HepG2 (cell line): ENCODE measurements around the gene ZBTB4. TPM values are rescaled to one million over a fixed set of nuclear protein-coding genes. Genes with fewer than 3 reads are reported as not detected.

Source experiments
- ATAC-seq: fragments of 200-7000 bp; cut with Tn5 transposase; 3 replicates; pipeline ENCODE4 v1.9.1; 2020; ENCODE audit warnings: mild to moderate bottlenecking, moderate library complexity
- BruUV-seq: library from RNA; stranded (reverse); fragments of 400-500 nt; replicated peaks from 2 replicates; lab custom pipeline; 2021; lab: Mats Ljungman, UMichigan
- CTCF ChIA-PET: fragments of 300-600 bp; formaldehyde crosslinking; extraction: SDS; loops from one replicate; lab custom pipeline; 2021; ENCODE audit warnings: low total read pairs, inconsistent platforms, low intra/inter-chr PET ratio; lab: Yijun Ruan, JAX
- POLR2A ChIA-PET: fragments of 350-600 bp; sonication (Branson Sonifier 250); formaldehyde crosslinking; loops from one replicate; lab custom pipeline; 2020; ENCODE audit warnings: antibody characterized with exemption, inconsistent platforms; lab: Yijun Ruan, JAX
- DNase-seq: peaks from one replicate; pipeline ENCODE4 v3.0.0-alpha.2; 2015; ENCODE audit warnings: low spot score
- FAIRE-seq: peaks from 3 replicates; lab custom pipeline; 2011; peaks lifted over from hg19 to GRCh38; lab: Jason Lieb, UNC
- H2AFZ ChIP-seq: one replicate; pipeline ENCODE4 v1.6.1; 2011; ENCODE audit warnings: low read length, inconsistent platforms
- H3K27ac ChIP-seq: fragments of 300-600 bp; 3 replicates; pipeline ENCODE4 v1.8.0; 2011; ENCODE audit warnings: mixed run types, mild to moderate bottlenecking, mixed read lengths, low read length, inconsistent platforms; ENCODE audit not compliant: insufficient read depth; ENCODE audit errors: extremely low read length
- H3K27me3 ChIP-seq, 2 experiments: fragments of 200-600 bp in 1 of 2; 2 replicates in 1 of 2; 3 replicates in 1 of 2; pipeline versions ENCODE4 v1.6.0 to v1.8.0; 2011; ENCODE audit warnings: low read length in 2 of 2, mild to moderate bottlenecking in 2 of 2, moderate library complexity in 2 of 2, inconsistent platforms in 1 of 2; ENCODE audit not compliant: insufficient read depth in 2 of 2, control insufficient read depth in 1 of 2
- H3K36me3 ChIP-seq, 2 experiments: fragments of 200-600 bp in 1 of 2; replicated peaks in 1 of 2; 2 replicates in 1 of 2; 3 replicates in 1 of 2; pipeline versions ENCODE4 v1.5.1 to v1.8.0; 2011; ENCODE audit warnings: low read length in 2 of 2, inconsistent platforms in 1 of 2; ENCODE audit not compliant: insufficient read depth in 2 of 2, control insufficient read depth in 1 of 2
- H3K4me1 ChIP-seq: 2 replicates; pipeline ENCODE4 v1.5.1; 2012; ENCODE audit warnings: low read length, inconsistent platforms; ENCODE audit not compliant: insufficient read depth
- H3K4me2 ChIP-seq: 2 replicates; pipeline ENCODE4 v1.6.0; 2011; ENCODE audit warnings: low read depth, low read length, inconsistent platforms
- H3K4me3 ChIP-seq, 3 experiments: fragments of 200-600 bp in 1 of 3; sonication (generic), shearing (Covaris generic) in 1 of 3; replicated peaks in 1 of 3; 2 replicates each; pipeline ENCODE4 v1.5.1; 2011 to 2016; ENCODE audit warnings: low read length in 3 of 3, inconsistent platforms in 2 of 3, low read depth in 2 of 3, mild to moderate bottlenecking in 2 of 3, control low read depth in 1 of 3, mixed read lengths in 1 of 3; ENCODE audit not compliant: insufficient read depth in 1 of 3
- H3K79me2 ChIP-seq: one replicate; pipeline ENCODE4 v1.6.1; 2011; ENCODE audit warnings: low read length, inconsistent platforms; ENCODE audit not compliant: insufficient read depth
- H3K9ac ChIP-seq: 2 replicates; pipeline ENCODE4 v1.6.0; 2011; ENCODE audit warnings: mild to moderate bottlenecking, low read depth, low read length, inconsistent platforms; ENCODE audit not compliant: insufficient read depth
- H3K9me3 ChIP-seq: 2 replicates; pipeline ENCODE4 v1.5.1; 2012; ENCODE audit warnings: mild to moderate bottlenecking, low read length
- H4K20me1 ChIP-seq: 2 replicates; pipeline ENCODE4 v1.6.0; 2011; ENCODE audit warnings: inconsistent platforms, mild to moderate bottlenecking, low read length, moderate library complexity; ENCODE audit not compliant: insufficient read depth
- EHMT2 ChIP-seq: fragments of 200-600 bp; sonication (generic); IDR thresholded peaks from 2 replicates; pipeline ENCODE4 v1.7.0; 2017; ENCODE audit warnings: antibody characterized with exemption, low read depth, low read length, borderline replicate concordance
- FOSL1 ChIP-seq: sonication (generic); formaldehyde crosslinking; IDR thresholded peaks from 2 replicates; pipeline ENCODE4 v1.9.0; 2021; ENCODE audit warnings: missing genetic modification reagents, borderline replicate concordance
- MAFG ChIP-seq: sonication (generic); formaldehyde crosslinking; IDR thresholded peaks from 2 replicates; pipeline ENCODE4 v1.5.1; 2020; ENCODE audit warnings: mild to moderate bottlenecking, missing genetic modification reagents
- TEAD2 ChIP-seq: sonication (generic); formaldehyde crosslinking; IDR thresholded peaks from 2 replicates; pipeline ENCODE4 v1.9.0; 2021; ENCODE audit warnings: missing genetic modification reagents
- ZNF552 ChIP-seq: sonication (generic); formaldehyde crosslinking; IDR thresholded peaks from 2 replicates; pipeline ENCODE4 v1.9.0; 2022; ENCODE audit warnings: missing genetic modification reagents, mild to moderate bottlenecking, borderline replicate concordance
- WGBS: methylation state at CpG from one replicate; pipeline ENCODE4 v1.1.6; 2017; ENCODE audit warnings: low lambda C conversion rate; 5-methylcytosine and 5-hydroxymethylcytosine counted together
- in situ Hi-C: cut with HindIII; loops from 2 replicates; pipeline ENCODE4 v1.10.0; 2017; ENCODE audit warnings: low pct_unique_long_range_greater_than_20kb; ENCODE audit not compliant: extremely low pct_ligation_motif_present
- intact Hi-C: fragments of 100-400 bp; cut with micrococcal nuclease; formaldehyde crosslinking; loops from one replicate; pipeline ENCODE4 v1.10.0; 2022; ENCODE audit not compliant: unreplicated experiment
- polyA plus RNA-seq, 8 experiments: library from polyadenylated mRNA; depleted of rRNA in 3 of 8; stranded (reverse) in 7 of 8; unstranded in 1 of 8; fragments of >200 nt; fragmentation: Illumina TruSeq in 4 of 8; extraction: Trizol in 4 of 8; gene quantifications; 2 replicates each; pipeline versions ENCODE4 v1.2.1 to v1.2.3, GENCODE V29; 2011 to 2016; ENCODE audit warnings: low read depth in 4 of 8, missing spikeins in 1 of 8, mixed read lengths in 1 of 8; ENCODE audit not compliant: insufficient read depth in 1 of 8
- total RNA-seq, 5 experiments: library from RNA; depleted of rRNA; stranded (reverse); fragments of >200 nt; fragmentation: Illumina TruSeq; extraction: Trizol; gene quantifications; 2 replicates each; pipeline ENCODE4 v1.2.3, GENCODE V29; 2016; ENCODE audit warnings: low read depth in 1 of 5
- TF ChIP-seq, protein P1 (sequence below): sonication (generic); formaldehyde crosslinking; IDR thresholded peaks from 2 replicates; pipeline ENCODE4 v1.4.0; 2020; ENCODE audit warnings: missing genetic modification reagents, mild to moderate bottlenecking, borderline replicate concordance

Gene ZBTB4
- total and polyA plus RNA-seq, 2 of the 13 experiments (the other 11 are each of a cell fraction or from before 2014, with no cell fraction given): 4.3 to 7.4 TPM

DNA sequence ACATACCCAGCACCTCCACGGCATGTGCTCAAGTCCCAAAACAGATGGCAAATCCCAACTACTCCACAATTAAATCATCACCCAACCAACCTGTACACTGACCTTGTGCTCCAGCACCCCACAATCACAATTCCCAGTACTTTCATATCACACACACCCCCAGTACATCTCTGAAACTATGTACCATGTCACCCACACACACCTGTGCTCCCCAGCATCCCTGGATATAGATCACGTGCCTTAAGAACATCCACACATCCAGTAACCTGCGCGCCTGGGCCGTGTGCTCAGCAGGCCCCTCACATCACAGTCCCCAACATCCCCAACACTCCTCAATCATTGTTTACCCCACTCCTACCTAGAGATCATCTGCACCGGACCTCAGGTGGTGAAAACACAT, 69.7 kb downstream of the ZBTB4 start:
- no peak for TF ChIP-seq FOSL1 (CRISPR knock-in tag)
- no peak for TF ChIP-seq TEAD2 (CRISPR knock-in tag)
- TF ChIP-seq, protein P1, sequence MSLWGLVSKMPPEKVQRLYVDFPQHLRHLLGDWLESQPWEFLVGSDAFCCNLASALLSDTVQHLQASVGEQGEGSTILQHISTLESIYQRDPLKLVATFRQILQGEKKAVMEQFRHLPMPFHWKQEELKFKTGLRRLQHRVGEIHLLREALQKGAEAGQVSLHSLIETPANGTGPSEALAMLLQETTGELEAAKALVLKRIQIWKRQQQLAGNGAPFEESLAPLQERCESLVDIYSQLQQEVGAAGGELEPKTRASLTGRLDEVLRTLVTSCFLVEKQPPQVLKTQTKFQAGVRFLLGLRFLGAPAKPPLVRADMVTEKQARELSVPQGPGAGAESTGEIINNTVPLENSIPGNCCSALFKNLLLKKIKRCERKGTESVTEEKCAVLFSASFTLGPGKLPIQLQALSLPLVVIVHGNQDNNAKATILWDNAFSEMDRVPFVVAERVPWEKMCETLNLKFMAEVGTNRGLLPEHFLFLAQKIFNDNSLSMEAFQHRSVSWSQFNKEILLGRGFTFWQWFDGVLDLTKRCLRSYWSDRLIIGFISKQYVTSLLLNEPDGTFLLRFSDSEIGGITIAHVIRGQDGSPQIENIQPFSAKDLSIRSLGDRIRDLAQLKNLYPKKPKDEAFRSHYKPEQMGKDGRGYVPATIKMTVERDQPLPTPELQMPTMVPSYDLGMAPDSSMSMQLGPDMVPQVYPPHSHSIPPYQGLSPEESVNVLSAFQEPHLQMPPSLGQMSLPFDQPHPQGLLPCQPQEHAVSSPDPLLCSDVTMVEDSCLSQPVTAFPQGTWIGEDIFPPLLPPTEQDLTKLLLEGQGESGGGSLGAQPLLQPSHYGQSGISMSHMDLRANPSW (CRISPR knock-in tag): no peak
- TF ChIP-seq ZNF552: no peak
- no peak for TF ChIP-seq MAFG (CRISPR knock-in tag)
- no peak for TF ChIP-seq EHMT2
- H3K36me3 ChIP-seq: 0 out of 5 replicates have a peak, but pooled peaks cover 0 to 2% of the 10 kb centered on the region in 2 experiments
- no peaks in the 10 kb centered on the region for H3K27me3 ChIP-seq
- ChIA-PET POLR2A (no interaction called here), CTCF (no interaction called here)
- no peak overlapping the region for H3K4me2 ChIP-seq
- H3K79me2 ChIP-seq: no peaks in the 10 kb centered on the region
- ATAC-seq (no peak), FAIRE-seq (no peak), DNase-seq (no peak)
- no peaks in the 10 kb centered on the region for H3K9me3 ChIP-seq
- H3K4me3 ChIP-seq: no peak overlapping the region
- H4K20me1 ChIP-seq: no peaks in the 10 kb centered on the region
- no peak overlapping the region for H3K27ac ChIP-seq
- H3K4me1 ChIP-seq: peaks cover 10% of the 10 kb centered on the region
- no peak overlapping the region for H2AFZ ChIP-seq
- 85% methylated on average over 6 of the region's 6 CpGs for WGBS
- no peak overlapping the region for H3K9ac ChIP-seq
- in situ Hi-C loops (no loop called here), intact Hi-C loops (no loop called here)
- no TSS peak for BruUV-seq

Other genes starting within 250 kb of the ZBTB4 start
Only the 30 nearest of the 40 such genes appear.
- gene SLC2A4, start 197.9 kb downstream of the ZBTB4 start, total RNA-seq (2016; rRNA removed; fragmentation: Illumina TruSeq; extraction: Trizol): 2.6 and 5.8 TPM in 2 replicates
- gene SLC2A4, start 197.9 kb downstream of the ZBTB4 start, polyA plus RNA-seq (2011; rRNA removed): 4.9 and 6.3 TPM in 2 replicates
- 0.22 TPM in 1 of 2 replicates, not detected in the other for gene YBX2, start 185.0 kb downstream of the ZBTB4 start, total RNA-seq (2016; rRNA removed; fragmentation: Illumina TruSeq; extraction: Trizol)
- gene YBX2, start 185.0 kb downstream of the ZBTB4 start, polyA plus RNA-seq (2011; rRNA removed): 0.12 TPM in 2 replicates
- 319 and 367 TPM in 2 replicates for gene EIF5A, start 172.0 kb downstream of the ZBTB4 start, total RNA-seq (2016; rRNA removed; fragmentation: Illumina TruSeq; extraction: Trizol)
- 280 and 337 TPM in 2 replicates for gene EIF5A, start 172.0 kb downstream of the ZBTB4 start, polyA plus RNA-seq (2011; rRNA removed)
- 43.8 and 58.0 TPM in 2 replicates for gene GPS2, start 164.3 kb downstream of the ZBTB4 start, total RNA-seq (2016; rRNA removed; fragmentation: Illumina TruSeq; extraction: Trizol)
- 48.0 and 59.4 TPM in 2 replicates for gene GPS2, start 164.3 kb downstream of the ZBTB4 start, polyA plus RNA-seq (2011; rRNA removed)
- 6.7 and 15.7 TPM in 2 replicates for gene NEURL4, start 150.3 kb downstream of the ZBTB4 start, total RNA-seq (2016; rRNA removed; fragmentation: Illumina TruSeq; extraction: Trizol)
- 14.8 and 15.3 TPM in 2 replicates for gene NEURL4, start 150.3 kb downstream of the ZBTB4 start, polyA plus RNA-seq (2011; rRNA removed)
- gene ACAP1, start 143.1 kb downstream of the ZBTB4 start, total RNA-seq (2016; rRNA removed; fragmentation: Illumina TruSeq; extraction: Trizol): 1.3 TPM in 1 of 2 replicates, not detected in the other
- 2.5 and 3.1 TPM in 2 replicates for gene ACAP1, start 143.1 kb downstream of the ZBTB4 start, polyA plus RNA-seq (2011; rRNA removed)
- 1.3 and 1.6 TPM in 2 replicates for gene KCTD11, start 127.5 kb downstream of the ZBTB4 start, total RNA-seq (2016; rRNA removed; fragmentation: Illumina TruSeq; extraction: Trizol)
- 2.6 and 3.1 TPM in 2 replicates for gene KCTD11, start 127.5 kb downstream of the ZBTB4 start, polyA plus RNA-seq (2011; rRNA removed)
- not detected in 2 replicates for gene TMEM95, start 124.5 kb downstream of the ZBTB4 start, total RNA-seq (2016; rRNA removed; fragmentation: Illumina TruSeq; extraction: Trizol)
- gene TMEM95, start 124.5 kb downstream of the ZBTB4 start, polyA plus RNA-seq (2011; rRNA removed): not detected in 2 replicates
- gene TNK1, start 98.5 kb downstream of the ZBTB4 start, total RNA-seq (2016; rRNA removed; fragmentation: Illumina TruSeq; extraction: Trizol): 1.7 and 2.0 TPM in 2 replicates
- 3.5 and 3.7 TPM in 2 replicates for gene TNK1, start 98.5 kb downstream of the ZBTB4 start, polyA plus RNA-seq (2011; rRNA removed)
- 5.6 and 6.0 TPM in 2 replicates for gene PLSCR3, start 85.1 kb downstream of the ZBTB4 start, total RNA-seq (2016; rRNA removed; fragmentation: Illumina TruSeq; extraction: Trizol)
- gene PLSCR3, start 85.1 kb downstream of the ZBTB4 start, polyA plus RNA-seq (2011; rRNA removed): 6.1 and 6.2 TPM in 2 replicates
- gene TMEM256, start 75.5 kb downstream of the ZBTB4 start, total RNA-seq (2016; rRNA removed; fragmentation: Illumina TruSeq; extraction: Trizol): 231 and 246 TPM in 2 replicates
- 240 and 252 TPM in 2 replicates for gene TMEM256, start 75.5 kb downstream of the ZBTB4 start, polyA plus RNA-seq (2011; rRNA removed)
- 1.4 and 1.9 TPM in 2 replicates for gene NLGN2, start 71.8 kb downstream of the ZBTB4 start, total RNA-seq (2016; rRNA removed; fragmentation: Illumina TruSeq; extraction: Trizol)
- 11.0 and 15.1 TPM in 2 replicates for gene NLGN2, start 71.8 kb downstream of the ZBTB4 start, polyA plus RNA-seq (2011; rRNA removed)
- gene SPEM1, start 59.3 kb downstream of the ZBTB4 start, total RNA-seq (2016; rRNA removed; fragmentation: Illumina TruSeq; extraction: Trizol): not detected in 2 replicates
- not detected in 2 replicates for gene SPEM1, start 59.3 kb downstream of the ZBTB4 start, polyA plus RNA-seq (2011; rRNA removed)
- not detected in 2 replicates for gene SPEM2, start 54.0 kb downstream of the ZBTB4 start, total RNA-seq (2016; rRNA removed; fragmentation: Illumina TruSeq; extraction: Trizol)
- gene SPEM2, start 54.0 kb downstream of the ZBTB4 start, polyA plus RNA-seq (2011; rRNA removed): not detected in 2 replicates
- not detected in 2 replicates for gene SPEM3, start 50.8 kb downstream of the ZBTB4 start, total RNA-seq (2016; rRNA removed; fragmentation: Illumina TruSeq; extraction: Trizol)
- gene SPEM3, start 50.8 kb downstream of the ZBTB4 start, polyA plus RNA-seq (2011; rRNA removed): not detected in 2 replicates
- 2.0 and 3.1 TPM in 2 replicates for gene TMEM102, start 44.2 kb downstream of the ZBTB4 start, total RNA-seq (2016; rRNA removed; fragmentation: Illumina TruSeq; extraction: Trizol)
- gene TMEM102, start 44.2 kb downstream of the ZBTB4 start, polyA plus RNA-seq (2011; rRNA removed): 1.6 and 2.8 TPM in 2 replicates
- gene FGF11, start 40.1 kb downstream of the ZBTB4 start, total RNA-seq (2016; rRNA removed; fragmentation: Illumina TruSeq; extraction: Trizol): 0.20 and 0.55 TPM in 2 replicates
- gene FGF11, start 40.1 kb downstream of the ZBTB4 start, polyA plus RNA-seq (2011; rRNA removed): 7.0 and 7.6 TPM in 2 replicates
- gene CHRNB1, start 34.6 kb downstream of the ZBTB4 start, total RNA-seq (2016; rRNA removed; fragmentation: Illumina TruSeq; extraction: Trizol): 3.6 and 5.4 TPM in 2 replicates
- 33.7 and 39.6 TPM in 2 replicates for gene CHRNB1, start 34.6 kb downstream of the ZBTB4 start, polyA plus RNA-seq (2011; rRNA removed)
- gene SLC35G6, start 1.8 kb upstream of the ZBTB4 start, total RNA-seq (2016; rRNA removed; fragmentation: Illumina TruSeq; extraction: Trizol): 0.07 TPM in 1 of 2 replicates, not detected in the other
- 0.04 TPM in 1 of 2 replicates, not detected in the other for gene SLC35G6, start 1.8 kb upstream of the ZBTB4 start, polyA plus RNA-seq (2011; rRNA removed)
- 17.8 and 63.2 TPM in 2 replicates for gene POLR2A, start 4.7 kb upstream of the ZBTB4 start, total RNA-seq (2016; rRNA removed; fragmentation: Illumina TruSeq; extraction: Trizol)
- 17.2 and 18.3 TPM in 2 replicates for gene POLR2A, start 4.7 kb upstream of the ZBTB4 start, polyA plus RNA-seq (2011; rRNA removed)
- gene TNFSF12, start 69.4 kb upstream of the ZBTB4 start, total RNA-seq (2016; rRNA removed; fragmentation: Illumina TruSeq; extraction: Trizol): 0.73 and 0.93 TPM in 2 replicates
- gene TNFSF12, start 69.4 kb upstream of the ZBTB4 start, polyA plus RNA-seq (2011; rRNA removed): 6.3 and 7.2 TPM in 2 replicates
- gene TNFSF13, start 79.1 kb upstream of the ZBTB4 start, total RNA-seq (2016; rRNA removed; fragmentation: Illumina TruSeq; extraction: Trizol): 1.7 and 2.5 TPM in 2 replicates
- gene TNFSF13, start 79.1 kb upstream of the ZBTB4 start, polyA plus RNA-seq (2011; rRNA removed): 3.3 TPM in 2 replicates
- 64.5 and 75.4 TPM in 2 replicates for gene SENP3, start 82.3 kb upstream of the ZBTB4 start, total RNA-seq (2016; rRNA removed; fragmentation: Illumina TruSeq; extraction: Trizol)
- gene SENP3, start 82.3 kb upstream of the ZBTB4 start, polyA plus RNA-seq (2011; rRNA removed): 55.8 and 57.3 TPM in 2 replicates
- gene CD68, start 100.0 kb upstream of the ZBTB4 start, total RNA-seq (2016; rRNA removed; fragmentation: Illumina TruSeq; extraction: Trizol): 4.1 and 10.3 TPM in 2 replicates
- gene CD68, start 100.0 kb upstream of the ZBTB4 start, polyA plus RNA-seq (2011; rRNA removed): 104 and 124 TPM in 2 replicates
- gene MPDU1, start 104.2 kb upstream of the ZBTB4 start, total RNA-seq (2016; rRNA removed; fragmentation: Illumina TruSeq; extraction: Trizol): 59.5 and 112 TPM in 2 replicates
- gene MPDU1, start 104.2 kb upstream of the ZBTB4 start, polyA plus RNA-seq (2011; rRNA removed): 127 and 167 TPM in 2 replicates
- gene SOX15, start 110.5 kb upstream of the ZBTB4 start, total RNA-seq (2016; rRNA removed; fragmentation: Illumina TruSeq; extraction: Trizol): 0.18 TPM in 1 of 2 replicates, not detected in the other
- 0.07 and 0.17 TPM in 2 replicates for gene SOX15, start 110.5 kb upstream of the ZBTB4 start, polyA plus RNA-seq (2011; rRNA removed)
- gene FXR2, start 135.3 kb upstream of the ZBTB4 start, total RNA-seq (2016; rRNA removed; fragmentation: Illumina TruSeq; extraction: Trizol): 13.4 and 24.4 TPM in 2 replicates
- 20.9 and 26.8 TPM in 2 replicates for gene FXR2, start 135.3 kb upstream of the ZBTB4 start, polyA plus RNA-seq (2011; rRNA removed)
- 83.1 and 93.7 TPM in 2 replicates for gene SAT2, start 148.2 kb upstream of the ZBTB4 start, total RNA-seq (2016; rRNA removed; fragmentation: Illumina TruSeq; extraction: Trizol)
- 35.7 and 37.6 TPM in 2 replicates for gene SAT2, start 148.2 kb upstream of the ZBTB4 start, polyA plus RNA-seq (2011; rRNA removed)
- gene SHBG, start 150.5 kb upstream of the ZBTB4 start, total RNA-seq (2016; rRNA removed; fragmentation: Illumina TruSeq; extraction: Trizol): 1.6 and 4.0 TPM in 2 replicates
- gene SHBG, start 150.5 kb upstream of the ZBTB4 start, polyA plus RNA-seq (2011; rRNA removed): 6.1 and 10.2 TPM in 2 replicates
- not detected in 2 replicates for gene ATP1B2, start 171.3 kb upstream of the ZBTB4 start, total RNA-seq (2016; rRNA removed; fragmentation: Illumina TruSeq; extraction: Trizol)
- gene ATP1B2, start 171.3 kb upstream of the ZBTB4 start, polyA plus RNA-seq (2011; rRNA removed): 0.04 TPM in 1 of 2 replicates, not detected in the other